ENCODE results near the gene SRBD1. TPM values are rescaled to one million over a fixed set of nuclear protein-coding genes. Genes with fewer than 3 reads are reported as not detected.

Gene SRBD1
- total RNA-seq, 2 experiments from 2014 or later: 17.1 to 19.9 TPM

DNA sequence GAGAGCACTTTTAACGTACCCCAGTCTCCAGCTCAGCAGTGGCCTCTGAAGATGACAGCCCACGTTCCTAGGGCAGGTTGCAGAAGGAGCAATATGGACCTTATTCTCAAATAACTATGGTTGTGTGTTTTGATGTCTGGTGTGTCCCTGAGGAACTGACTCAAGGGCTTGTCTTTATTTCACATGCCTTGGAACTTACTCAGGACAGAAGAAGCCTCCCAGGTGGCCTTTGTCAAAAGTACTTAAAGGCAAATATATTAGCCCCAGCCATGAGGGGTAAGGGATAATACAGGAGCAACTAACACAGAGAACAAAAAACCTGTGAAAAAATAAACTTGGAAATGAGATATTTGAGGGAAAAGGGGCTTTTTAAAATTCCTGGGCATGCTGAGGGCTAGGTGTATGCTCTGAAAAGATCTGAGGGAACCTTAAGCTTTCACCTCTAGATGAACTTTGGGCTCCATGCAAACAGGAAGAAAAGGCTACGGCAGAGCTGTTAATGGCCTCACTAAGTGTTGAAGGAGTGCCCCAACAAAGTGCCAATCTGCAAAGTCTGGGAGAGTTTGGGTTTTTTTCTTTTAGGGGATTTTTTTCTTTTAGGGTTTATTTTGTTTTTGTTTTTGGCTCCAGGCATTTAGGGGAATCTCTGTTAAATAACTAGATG, 40.3 kb downstream of the SRBD1 start:
- POLR2A ChIA-PET: no interaction called here
- CTCF ChIA-PET: no interaction called here

- ChIA-PET POLR2A (no interaction called here), CTCF (interaction anchor here (1.2 kb wide), 1 partner anchor 74 kb away, joined by 3 read pairs; no protein-coding TSS in a partner anchor)
These were observed 42.1 kb downstream of the SRBD1 start for GRCh38 chr2:45568935-45569334.

- ChIA-PET CTCF (interaction anchor here (1.2 kb wide), 1 partner anchor 73 kb away, joined by 3 read pairs; no protein-coding TSS in a partner anchor), POLR2A (no interaction called here)
These were observed 42.9 kb downstream of the SRBD1 start for GRCh38 chr2:45567974-45568789.

DNA sequence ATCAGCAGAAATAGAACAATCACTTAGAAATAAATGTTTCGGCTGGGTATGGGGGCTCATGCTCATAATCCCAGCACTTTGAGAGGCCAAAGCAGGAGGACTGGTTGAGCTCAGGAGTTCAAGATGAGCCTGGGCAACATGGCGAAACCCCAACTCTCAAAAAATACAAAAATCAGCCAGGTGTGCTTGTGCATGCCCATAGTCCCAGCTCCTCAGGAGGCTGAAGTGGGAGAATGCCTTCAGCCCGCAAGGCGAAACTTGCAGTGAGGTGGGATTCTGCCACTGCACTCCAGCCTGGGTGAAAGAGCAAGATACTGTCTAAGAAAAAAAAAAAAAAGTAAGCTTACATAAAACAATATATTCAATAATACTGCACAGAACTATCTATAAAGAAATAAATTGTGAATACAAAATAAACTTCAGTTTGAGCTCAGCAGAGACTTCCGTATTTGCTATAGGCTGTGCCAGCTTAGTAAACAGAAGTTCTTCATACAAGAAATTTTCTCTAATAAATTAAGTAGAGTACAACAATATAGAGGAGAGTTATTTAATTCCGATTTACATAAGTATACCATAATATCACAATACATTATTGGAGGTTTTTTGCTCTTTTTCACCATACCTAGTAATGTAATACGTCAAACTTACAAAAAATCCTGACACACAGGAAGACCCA, 43.6 kb downstream of the SRBD1 start:
- POLR2A ChIA-PET: no interaction called here
- CTCF ChIA-PET: interaction anchor here (1.2 kb wide), 1 partner anchor 72 kb away, joined by 3 read pairs; no protein-coding TSS in a partner anchor

DNA sequence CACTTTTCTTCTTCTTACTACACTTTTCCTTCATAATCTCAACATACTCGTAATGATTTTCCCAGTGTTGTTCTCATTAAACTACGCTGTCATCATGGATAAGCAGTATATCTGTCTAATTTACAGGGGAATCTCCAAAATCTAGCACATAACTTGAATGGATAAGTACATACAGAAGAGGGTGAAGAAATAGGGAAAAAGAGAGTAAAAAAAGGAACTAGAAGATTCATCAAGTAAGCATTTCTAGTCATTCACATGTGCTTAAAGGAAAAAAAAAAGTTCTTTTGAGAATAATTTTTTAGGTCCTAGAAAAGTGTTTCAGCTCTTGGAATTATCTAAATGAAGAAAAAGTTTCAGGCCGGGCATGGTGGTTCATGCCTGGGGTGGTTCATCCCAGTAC, 51.6 kb downstream of the SRBD1 start:
- CTCF ChIA-PET: no interaction called here
- POLR2A ChIA-PET: no interaction called here

DNA sequence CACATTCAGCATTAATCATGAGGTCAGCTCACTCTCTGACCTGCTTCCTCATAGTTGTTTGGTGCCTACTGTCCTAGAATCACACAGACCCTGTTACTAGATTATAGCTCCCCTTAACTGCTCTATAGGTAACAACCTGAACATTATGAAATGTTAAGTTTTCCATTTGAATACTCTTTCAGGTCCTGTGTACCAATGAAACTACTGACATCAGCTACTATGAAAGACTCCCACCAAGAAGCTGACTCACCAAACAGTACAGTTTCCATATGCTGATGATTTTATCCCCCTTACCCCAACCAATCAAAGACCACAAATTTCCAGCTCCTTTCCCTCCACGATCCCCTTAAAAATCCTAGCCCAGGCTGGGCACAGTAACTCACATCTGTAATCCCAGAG, 56.3 kb downstream of the SRBD1 start:
- CTCF ChIA-PET: interaction anchor here (0.7 to 1.2 kb wide), 3 partner anchors 17 to 1068 kb away, joined by 3 to 5 read pairs (median 4); no protein-coding TSS in a partner anchor

DNA sequence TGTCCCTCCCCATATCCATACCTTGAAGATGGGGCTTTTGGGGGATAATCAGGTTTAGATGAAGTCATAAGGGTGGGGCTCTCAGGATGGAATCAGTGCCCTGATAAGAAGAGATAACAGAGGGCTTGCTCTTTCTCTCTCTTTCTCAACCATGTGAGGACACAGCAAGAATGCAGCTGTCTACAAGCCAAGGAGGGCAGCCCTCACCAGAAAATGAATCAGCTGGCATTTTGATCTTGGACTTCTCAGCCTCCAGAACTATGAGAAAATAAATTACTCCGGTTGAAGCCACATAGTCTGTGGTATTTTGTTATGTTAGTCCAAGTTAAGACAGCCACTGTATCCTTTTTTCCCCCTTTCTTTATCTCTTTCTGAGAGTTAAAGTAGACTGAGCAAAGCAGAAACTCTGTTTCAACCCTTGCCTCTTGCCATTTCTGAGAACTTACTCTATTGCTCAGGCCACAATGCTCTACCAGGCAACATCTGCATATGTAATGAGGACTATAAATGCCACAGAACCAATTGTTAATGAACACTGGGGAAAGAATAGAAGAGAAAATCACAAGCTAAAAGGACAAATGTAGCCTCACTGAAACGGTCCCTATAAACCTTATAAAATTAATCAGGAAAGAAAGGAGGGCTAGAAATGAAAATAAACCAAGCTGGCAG, 56.9 kb downstream of the SRBD1 start:
- CTCF ChIA-PET: interaction anchor here (1.2 kb wide), 1 partner anchor 16 kb away, joined by 3 read pairs; no protein-coding TSS in a partner anchor
- POLR2A ChIA-PET: interaction anchor here (1.2 kb wide), 1 partner anchor 55 kb away, joined by 6 read pairs; no protein-coding TSS in a partner anchor

More for the DNA sequence above, 56.3 kb downstream of the SRBD1 start:
- POLR2A ChIA-PET: interaction anchor here (1.2 kb wide), 1 partner anchor 55 kb away, joined by 6 read pairs; no protein-coding TSS in a partner anchor

- CTCF ChIA-PET: no interaction called here
- POLR2A ChIA-PET: no interaction called here
These were observed 59.2 kb downstream of the SRBD1 start for GRCh38 chr2:45551862-45552261.

DNA sequence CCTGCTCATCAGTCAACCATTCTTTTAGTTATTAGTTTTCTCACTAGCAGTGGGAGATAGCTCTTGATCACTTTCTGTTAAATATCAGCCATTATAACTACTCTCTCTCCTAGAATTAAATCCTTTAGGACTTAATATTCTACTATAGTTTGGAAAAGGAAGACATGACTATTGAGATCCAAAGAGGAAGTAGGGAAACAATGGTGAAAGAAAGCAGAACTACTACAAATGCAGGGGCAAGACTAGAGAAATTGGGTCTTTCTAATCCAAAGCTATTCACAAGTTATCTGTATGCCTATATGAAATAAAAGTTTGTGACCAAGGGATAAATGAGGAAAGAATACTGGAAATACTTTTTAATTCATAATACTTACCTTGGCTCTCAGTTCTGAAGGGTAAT, 65.1 kb downstream of the SRBD1 start:
- ChIA-PET POLR2A (no interaction called here), CTCF (no interaction called here)

GRCh38 chr2:45543257-45543656, 67.8 kb downstream of the SRBD1 start:
- CTCF ChIA-PET: no interaction called here
- POLR2A ChIA-PET: no interaction called here

GRCh38 chr2:45542013-45542412, 69.1 kb downstream of the SRBD1 start:
- POLR2A ChIA-PET: interaction anchor here (0.6 kb wide), 1 partner anchor 1526 kb away, joined by 6 read pairs; no protein-coding TSS in a partner anchor
- CTCF ChIA-PET: no interaction called here

DNA sequence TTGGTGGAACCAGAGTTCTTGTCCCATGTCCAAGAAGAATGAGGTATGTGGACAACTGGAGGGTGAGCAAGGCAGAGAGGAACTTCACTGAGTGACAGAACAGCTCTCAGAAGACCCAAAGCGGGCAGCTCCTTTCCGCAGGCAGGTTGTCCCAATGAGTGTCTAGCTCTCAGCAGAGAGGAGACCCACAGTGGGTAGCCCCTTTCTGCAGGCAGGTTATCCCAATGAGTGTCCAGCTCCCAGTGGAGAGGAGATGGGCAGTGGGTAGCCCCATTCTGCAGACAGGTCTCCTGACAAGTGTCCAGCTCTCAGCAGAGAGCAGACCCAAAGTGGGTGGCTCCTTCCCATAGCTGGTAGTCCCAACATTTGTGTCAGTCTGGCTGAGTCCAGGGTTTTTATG, 69.6 kb downstream of the SRBD1 start:
- ChIA-PET CTCF (no interaction called here), POLR2A (interaction anchor here (0.6 kb wide), 1 partner anchor 1527 kb away, joined by 6 read pairs; no protein-coding TSS in a partner anchor)

DNA sequence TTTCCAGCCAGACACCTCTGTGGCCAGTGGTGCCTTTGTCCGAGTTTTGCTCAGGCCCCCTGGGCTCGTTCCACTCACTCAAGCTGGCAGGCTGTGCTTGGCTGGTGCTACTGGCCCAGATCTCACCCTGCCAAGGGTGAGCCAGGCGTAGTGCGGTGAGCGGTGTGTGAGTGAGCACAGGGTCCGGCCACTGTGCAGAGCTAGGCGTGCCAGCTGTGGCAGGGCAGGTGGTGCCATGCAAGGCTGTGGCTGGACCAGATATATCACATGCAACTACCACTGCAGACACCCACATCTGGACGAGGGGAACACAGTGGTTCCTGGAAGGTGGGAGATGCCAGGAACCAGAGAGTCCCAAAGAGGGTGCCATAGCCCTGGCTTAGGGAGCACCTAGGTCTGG, 70.1 kb downstream of the SRBD1 start:
- CTCF ChIA-PET: no interaction called here

GRCh38 chr2:45533771-45534170, 77.3 kb downstream of the SRBD1 start:
- ChIA-PET POLR2A (no interaction called here), CTCF (no interaction called here)

More for the DNA sequence above, 70.1 kb downstream of the SRBD1 start:
- POLR2A ChIA-PET: no interaction called here

DNA sequence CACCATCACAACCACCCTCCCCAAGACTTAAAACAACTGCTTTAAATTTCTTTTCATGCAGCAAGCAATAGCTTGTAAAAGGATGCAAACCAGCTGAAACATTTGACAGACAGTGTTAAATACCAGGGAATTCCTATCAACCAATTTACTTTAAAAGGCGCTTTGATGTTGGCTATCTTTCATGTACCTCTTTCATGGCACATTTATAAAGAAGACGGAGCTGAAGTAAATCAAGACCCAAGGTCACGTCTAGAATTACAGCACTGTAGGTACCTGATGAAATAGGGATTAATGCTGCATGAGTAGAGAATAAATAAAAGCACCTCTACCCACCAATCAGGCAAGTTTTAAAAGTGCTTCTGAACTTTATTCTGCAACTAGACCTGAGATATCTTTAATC, 78.9 kb downstream of the SRBD1 start:
- ChIA-PET CTCF (no interaction called here), POLR2A (no interaction called here)

- CTCF ChIA-PET: no interaction called here
- POLR2A ChIA-PET: no interaction called here
These were observed 87.1 kb downstream of the SRBD1 start for GRCh38 chr2:45524016-45524415.

- ChIA-PET POLR2A (no interaction called here), CTCF (no interaction called here)
These were observed 92.5 kb downstream of the SRBD1 start for GRCh38 chr2:45518546-45518945.

DNA sequence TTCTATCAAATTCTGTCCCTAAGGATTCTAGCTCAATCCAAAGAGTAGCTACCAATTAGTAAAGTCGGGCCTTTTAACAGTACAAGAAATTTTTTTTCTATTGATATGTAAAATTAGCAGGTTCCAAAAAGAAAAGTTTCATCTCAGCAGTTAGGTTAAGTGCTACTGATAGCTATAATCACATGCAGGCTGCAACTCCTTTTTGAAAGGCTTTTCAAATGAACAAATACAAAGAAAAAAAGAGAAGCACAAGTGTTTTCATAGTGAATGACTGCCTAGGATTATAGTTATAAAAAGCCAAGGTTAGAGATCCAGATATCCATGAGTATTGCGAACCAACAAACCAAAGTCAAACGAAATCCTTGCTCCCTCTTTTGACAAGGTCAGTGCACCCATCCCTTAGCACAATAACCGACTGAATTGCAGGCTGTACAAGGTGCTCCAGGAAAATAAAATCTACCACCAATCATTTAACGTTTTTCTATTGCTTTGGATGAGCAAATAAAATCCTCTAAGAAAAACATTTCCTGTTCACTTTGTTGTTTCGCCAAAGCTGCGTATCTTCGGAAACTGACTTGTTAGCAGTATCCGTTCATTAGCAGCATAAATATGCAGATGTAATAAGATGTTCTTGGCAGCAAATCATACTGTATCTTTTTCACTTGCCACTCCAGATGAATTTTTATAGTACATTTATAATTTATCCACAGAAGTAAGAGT, 100.2 kb downstream of the SRBD1 start:
- POLR2A ChIA-PET: no interaction called here
- CTCF ChIA-PET: no interaction called here

- ChIA-PET POLR2A (no interaction called here), CTCF (no interaction called here)
These were observed 104.3 kb downstream of the SRBD1 start for GRCh38 chr2:45506756-45507155.

All from activated CD8-positive, alpha-beta memory T cell treated with anti-CD3 and anti-CD28 coated beads for 36 hours (primary cell).